GM21723 (cell line): ENCODE measurements around the gene ZC3H13.

Source experiments
- ATAC-seq: cut with Tn5 transposase; IDR thresholded peaks from one replicate; pipeline ENCODE4 v1.9.1; 2021; ENCODE audit warnings: mild to moderate bottlenecking, moderate library complexity; ENCODE audit not compliant: unreplicated experiment

The ZC3H13 gene

DNA sequence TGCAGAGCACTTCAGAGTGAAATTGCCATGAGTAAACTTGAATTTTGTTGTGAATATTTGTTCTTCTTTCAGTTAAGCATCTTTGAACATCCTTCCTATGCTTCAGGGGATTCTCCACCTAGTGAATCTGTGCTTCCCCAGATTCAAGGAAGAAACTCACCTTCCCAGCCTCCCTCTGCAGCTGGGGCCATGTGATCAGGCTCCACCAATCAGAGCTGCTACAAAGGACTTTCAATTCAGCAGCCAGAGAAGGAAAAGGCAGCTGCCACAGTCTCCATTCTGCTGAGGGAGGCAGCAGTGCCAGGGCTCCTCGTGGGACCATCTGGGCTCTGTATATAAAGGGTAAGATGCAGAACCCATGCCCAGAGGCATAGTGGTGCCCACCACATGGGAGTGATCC lies 111.3 kb downstream of the ZC3H13 start:
- no peak for ATAC-seq

DNA sequence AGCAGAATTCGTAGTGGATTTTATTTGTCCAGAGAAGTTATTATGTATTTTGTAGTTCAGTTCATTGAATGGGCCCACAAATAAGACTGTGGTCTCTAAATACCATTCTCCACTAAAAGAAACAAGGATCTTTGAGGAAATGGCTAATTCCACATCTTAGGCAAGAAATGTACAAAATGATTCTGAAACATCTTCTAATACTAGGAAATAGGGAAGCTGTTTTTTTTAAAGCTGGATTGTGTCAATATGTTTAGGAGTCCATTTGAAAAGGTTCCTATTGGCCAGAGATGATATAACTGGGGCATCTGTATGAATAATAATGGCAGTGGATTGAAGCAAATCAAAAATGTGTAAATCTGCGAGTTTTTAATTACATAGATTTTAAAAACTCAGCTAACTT lies 112.5 kb downstream of the ZC3H13 start:
- no peak for ATAC-seq

DNA sequence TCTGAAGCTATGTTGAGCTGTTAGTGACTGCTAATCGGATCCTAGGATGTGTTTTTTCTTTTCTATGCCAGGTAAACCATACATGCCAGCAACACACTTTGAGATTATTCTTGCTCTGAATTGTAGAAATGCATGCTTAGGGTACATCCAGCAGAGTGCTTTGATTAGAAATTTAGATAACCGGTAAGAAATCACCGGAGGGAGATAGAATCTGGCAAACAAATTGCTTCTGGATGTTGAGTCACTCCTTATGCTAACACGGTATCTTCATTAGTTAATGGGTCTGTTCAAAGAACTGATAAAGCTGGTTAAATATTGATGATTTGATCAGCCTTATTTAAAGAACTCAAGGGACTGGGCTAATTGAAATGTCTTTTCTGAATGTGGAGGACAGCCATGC lies 115.9 kb downstream of the ZC3H13 start:
- no peak for ATAC-seq

DNA sequence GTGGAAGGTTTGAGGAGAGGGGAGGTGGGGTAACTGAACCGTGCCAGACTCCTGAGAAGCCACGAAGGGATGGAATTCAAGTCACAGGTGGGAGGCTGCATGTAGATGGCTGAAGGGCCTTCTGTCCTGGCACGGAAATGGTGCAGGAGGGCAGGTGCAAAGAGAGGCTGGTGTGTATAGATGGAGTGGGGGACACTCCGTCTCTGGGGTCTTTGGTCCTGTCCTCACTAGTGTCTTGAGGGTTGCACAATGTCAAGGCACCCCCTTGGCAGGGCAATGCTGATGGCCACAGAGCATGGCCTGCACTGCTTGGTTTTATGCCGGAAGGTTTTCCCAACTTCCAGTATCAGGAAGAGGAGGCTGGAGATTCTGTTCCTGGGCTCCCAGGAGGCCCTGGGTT lies 118.3 kb downstream of the ZC3H13 start:
- no peak for ATAC-seq

DNA sequence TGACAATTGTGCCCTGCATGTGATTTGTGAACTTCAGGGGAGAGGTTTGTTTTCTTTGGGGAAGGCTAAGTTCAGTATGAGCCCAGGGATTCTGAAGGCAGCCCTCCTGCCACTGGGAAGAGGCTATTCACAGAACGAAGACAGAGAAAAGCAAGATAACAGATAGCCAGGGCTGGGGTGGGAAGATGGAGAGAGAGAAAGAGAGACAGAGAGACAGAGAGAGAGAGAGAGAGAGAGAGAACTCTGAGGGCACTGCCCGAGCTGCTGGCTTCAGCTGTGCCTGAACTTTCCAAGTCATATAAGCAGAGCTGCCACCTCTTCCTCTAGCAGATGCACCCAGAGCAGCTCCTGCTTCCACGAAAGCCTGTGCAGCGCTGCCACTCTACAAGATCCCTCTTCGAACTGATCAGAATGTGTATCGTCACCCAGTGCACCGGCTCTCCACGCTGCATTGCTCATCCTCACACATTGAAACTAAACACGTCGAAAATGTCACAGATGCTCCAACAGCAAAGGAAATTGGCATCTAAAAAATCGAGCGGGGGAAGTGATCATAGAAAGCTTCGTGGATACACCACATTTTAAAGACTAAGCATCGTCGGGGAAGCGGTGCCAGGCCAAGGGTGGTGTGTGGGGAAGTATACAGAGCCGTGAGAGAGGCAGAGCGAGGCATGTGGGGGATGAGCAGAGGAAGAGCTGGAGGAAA lies 119.2 kb downstream of the ZC3H13 start:
- ATAC-seq: no peak

DNA sequence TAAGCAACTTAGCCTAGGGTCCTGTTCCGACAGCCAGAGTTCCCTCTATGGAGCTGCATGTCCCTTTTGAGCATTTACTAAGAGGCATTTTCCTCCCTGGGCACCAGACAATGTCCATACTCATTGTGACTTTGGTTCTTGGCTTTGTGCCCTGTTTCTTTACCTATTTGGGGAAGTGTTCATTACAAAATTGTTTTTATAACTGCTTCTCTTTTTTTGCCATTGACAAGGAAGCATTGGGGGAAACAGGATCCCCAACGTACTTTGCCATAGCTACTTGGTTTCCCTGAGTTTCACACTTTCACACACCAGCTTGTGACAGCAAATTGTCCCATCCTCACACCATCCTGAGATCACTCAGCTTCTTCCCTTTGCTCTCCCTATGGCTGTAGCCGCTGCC lies 119.9 kb downstream of the ZC3H13 start:
- no peak for ATAC-seq

DNA sequence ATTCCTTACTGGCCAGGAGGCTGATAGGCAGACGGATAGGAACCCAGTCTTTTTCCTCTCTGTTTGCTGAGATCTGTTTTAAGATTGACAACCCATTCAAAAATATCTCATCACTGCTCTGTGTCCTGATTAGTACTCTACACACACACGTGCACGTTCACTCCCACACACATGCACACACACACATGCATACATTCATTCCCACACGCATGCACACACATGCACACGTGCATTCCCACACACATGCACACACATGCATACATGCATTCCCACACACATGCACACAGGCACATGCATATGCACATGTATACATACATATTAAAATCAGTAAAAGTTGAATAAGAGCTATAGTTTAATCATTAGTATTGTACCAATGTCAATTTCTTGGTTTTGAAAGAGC lies 120.4 kb downstream of the ZC3H13 start:
- no peak for ATAC-seq

DNA sequence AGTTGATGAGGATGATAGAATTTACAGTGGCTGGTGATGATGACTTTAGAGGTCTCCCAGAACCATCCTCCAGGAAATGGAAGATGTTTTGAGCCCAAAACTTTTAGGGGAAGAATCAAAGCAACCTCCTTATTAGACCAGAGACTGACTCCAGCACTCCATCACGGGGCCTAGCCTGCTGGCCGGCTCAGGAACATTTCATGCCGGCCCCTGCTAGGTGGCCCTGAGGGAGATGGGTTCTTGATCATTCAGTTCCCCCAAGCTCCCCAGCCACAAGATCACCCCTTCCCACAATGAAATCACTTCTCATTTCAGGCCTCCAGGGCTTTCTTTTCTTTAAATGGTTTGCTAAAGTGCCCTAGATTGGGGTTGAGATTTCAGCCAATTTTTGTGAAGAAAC lies 121.3 kb downstream of the ZC3H13 start:
- ATAC-seq: no peak

DNA sequence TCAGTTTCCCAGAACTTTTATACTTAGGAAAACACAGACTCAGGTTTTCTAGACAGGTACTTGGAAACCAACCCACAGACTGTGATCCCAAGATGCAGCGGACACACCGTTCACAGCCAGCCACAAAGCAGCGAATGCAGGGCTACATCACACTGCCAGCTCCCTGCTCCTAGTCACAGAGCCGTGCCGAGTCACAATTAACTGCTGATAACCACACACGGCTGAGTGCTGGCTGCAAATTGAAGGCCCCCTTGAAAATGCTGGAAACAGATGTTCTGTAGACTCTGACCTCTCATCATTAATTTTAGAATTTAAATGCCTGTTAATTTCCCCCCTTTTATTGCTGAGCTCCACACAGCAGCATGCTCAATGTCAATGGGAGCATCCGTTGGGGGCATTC lies 122.4 kb downstream of the ZC3H13 start:
- no peak for ATAC-seq

DNA sequence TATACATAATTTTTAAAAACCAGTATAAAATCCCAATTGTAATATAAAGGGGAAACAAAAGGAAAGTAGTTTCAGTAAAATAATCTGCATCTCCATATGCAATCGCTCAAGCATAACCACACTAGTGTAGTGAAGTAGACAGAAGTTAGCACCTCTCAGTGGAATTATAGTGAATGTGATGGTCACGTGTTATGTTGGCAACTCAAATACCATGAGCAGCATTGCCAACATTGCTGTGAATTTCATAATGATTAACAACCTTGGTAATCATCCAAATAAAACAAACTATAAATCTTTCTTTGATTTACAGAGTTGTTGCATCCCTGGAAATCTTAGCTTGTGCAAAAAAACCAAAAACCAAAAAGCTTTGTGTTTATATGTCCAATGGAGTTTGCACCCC lies 123.7 kb downstream of the ZC3H13 start:
- ATAC-seq: no peak

DNA sequence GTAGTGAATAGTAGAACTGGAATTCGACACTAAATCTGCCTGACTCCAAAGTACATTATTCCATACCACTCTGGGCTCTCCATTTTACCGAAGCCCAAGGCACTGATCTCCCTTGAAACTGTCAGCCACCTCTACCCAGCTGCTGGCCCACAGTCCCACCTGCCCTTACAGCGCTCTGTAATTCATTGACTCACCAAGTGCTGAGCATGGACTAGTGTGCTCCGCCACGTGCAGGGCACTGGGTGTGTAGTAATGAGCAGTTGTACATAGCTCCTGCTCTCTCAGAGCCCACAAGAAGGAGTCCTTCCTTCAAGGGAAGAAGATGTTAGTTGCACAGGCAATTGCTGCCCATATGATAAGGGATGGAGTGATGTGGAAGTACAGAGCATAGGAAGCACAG lies 124.4 kb downstream of the ZC3H13 start:
- ATAC-seq: no peak

DNA sequence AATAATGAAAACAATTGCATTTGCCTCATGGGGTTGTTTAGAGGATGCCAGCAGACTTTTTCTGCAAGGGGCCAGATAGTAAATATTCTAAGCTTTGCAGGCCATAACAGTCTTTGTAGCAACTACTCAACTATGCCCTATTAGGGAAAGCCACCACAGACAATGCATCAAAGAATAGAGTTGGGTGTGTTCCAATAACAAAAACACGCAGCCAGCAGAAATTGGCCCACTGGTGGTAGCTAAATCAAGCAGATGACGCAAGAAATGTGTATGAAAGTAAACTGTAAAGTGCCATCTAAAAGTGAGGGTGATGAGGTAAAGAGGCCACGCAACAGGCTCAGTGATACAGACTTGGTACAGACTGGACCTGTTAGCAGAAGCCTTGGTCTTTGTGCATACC lies 125.8 kb downstream of the ZC3H13 start:
- ATAC-seq: no peak

DNA sequence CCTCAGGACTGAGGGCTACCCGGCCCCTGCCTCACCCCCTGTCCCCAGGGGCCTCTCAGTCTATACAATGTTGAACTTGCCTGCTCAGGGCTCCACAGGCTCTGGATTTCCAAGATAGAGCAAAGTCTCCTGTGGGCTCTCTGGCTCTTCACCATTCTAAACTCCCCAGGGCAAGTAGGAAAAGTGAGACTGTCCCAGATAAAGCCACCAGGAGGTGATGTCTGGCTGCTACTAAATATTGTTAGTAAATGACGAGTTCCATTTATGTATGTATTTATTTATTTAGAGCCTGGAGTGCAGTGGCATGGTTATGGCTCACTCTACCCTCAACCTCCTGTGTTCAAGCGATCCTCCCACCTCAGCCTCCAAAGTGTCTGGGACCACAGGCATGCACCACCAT lies 127.4 kb downstream of the ZC3H13 start:
- no peak for ATAC-seq

DNA sequence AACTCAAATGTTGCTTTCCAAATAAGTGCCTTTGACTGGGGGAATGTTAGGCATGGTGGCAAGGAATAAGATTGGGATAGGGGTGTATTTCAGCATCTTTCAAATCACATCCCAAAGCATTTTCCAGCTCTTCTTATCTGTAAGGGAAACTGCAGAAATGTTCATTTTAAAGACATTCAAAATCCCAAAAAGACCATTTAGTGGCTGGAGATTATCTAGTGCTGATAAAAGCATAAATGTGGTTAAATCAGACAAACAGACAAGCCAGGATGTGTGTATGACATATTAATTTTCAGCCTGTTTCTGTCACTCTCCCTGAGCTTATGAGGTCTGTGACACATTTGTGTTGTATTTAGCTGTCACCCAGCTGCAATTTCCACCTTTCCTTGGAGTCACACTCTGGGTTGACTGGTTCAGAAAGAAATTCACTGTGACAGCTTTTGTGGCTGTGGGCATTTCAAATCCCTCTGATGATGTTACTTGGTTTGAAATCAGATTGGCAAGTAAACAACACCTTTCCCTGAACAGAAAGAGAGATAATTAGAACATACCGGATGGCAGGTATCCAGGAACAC lies 131.3 kb downstream of the ZC3H13 start:
- ATAC-seq: no peak

DNA sequence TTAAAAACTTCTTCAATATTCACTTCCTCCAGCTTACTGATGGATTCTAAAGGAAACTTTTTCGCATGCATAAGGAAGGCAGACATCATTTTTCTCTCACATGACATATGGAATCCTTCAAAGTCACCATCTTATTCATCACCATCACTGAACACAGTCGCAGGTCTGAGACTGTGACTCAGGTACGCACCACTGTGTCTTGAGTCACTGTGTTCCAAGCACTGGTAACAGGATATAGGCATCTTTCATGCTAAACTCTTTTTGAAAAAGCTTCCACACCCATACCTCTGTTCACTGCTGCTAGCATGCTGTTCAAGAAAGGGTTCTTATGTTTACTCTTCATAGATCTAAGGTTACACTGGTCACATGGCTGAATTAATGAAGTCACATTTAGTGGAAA lies 133.9 kb downstream of the ZC3H13 start:
- no peak for ATAC-seq

DNA sequence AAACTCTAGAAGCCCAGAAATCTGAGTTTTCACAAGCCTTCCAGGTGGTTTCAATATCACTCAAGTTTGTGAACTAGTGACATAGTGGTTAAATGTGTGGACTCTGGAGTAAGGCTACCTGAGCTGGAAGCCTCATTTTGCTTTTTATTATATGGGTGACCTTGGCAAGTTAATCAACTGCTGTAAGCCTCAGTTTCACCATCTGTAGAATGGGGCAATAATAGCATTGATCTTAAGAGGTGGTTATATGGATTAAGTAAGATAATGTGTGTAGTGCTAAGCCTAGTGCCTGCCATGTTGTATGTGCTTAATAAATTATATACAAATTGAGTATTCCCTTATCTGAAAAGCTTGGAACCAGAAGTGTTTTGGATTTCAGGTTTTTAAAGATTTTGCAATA lies 135.5 kb downstream of the ZC3H13 start:
- ATAC-seq: no peak

DNA sequence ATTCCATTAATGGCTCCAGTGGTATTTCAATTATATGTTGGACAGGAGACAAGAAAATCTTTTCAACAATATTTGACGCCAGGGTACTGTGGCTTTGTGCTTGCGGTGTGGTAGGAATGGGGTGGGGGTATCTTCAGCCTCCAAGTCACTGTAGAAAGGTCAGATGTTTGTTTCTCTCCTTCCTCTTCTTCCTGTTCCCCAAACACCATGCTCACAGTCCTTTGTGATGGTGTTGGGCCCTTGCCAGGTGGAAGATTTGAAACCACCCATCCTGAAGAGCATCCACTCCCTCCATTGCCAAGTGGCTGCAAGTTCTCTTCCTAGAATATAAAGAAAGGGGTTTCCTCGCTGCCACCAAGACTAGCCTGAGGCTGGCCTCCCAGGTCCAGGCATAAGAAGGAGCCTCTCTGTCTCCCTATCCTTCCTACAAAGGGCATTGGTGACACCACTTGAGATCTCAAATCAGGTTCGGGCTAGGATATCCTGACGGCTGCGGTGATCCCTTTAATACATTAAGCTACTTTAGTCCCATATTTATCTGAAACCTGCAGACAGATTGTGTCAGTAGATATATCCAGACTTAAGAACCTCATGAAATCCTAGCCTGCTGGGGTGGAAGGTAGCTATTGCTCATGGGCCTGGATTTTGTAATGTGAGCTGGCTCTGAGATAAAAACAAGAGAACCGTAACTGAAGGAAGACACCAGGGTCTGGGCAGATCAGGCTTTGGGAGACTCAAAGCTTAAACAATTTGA lies 136.7 kb downstream of the ZC3H13 start:
- ATAC-seq: no peak

DNA sequence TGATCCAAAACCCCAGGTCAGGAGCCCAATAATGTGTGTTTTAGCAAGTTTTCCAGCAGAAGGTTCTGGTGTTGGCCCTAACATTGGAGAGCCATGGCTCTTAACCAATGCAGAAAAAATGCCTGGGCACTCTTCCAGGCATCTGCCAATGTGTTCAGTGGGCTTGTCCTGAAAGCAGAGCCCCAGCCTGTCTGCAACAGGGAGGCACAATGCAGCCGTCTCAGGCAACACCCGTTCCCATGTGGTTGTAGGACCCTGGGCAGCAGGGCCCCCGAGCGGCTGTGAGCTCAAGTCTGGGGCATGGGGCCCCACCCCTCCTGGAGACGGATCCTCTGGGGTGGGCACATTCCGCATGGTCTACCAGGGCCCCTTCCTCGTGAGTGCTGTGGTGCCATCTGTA lies 142.9 kb downstream of the ZC3H13 start:
- no peak for ATAC-seq

DNA sequence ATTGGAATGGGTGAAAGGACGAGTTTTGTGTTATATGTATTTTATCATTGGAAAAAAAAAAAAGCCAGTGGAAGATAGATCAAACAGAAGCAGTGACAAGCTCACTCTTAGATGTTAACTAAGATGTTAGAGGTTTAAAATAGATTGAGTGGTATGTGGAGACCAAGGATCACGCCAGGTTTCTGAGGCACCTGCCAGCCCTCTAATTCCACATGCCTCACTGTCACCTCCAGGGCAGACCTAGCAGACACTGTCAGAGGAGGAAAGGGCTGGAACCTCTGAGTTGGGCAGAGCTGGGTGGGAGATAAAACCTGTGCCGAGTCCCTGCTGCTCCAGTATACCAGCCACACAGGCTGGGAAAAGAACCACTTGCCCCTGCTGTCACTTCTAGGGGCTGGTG lies 143.5 kb downstream of the ZC3H13 start:
- ATAC-seq: no peak

DNA sequence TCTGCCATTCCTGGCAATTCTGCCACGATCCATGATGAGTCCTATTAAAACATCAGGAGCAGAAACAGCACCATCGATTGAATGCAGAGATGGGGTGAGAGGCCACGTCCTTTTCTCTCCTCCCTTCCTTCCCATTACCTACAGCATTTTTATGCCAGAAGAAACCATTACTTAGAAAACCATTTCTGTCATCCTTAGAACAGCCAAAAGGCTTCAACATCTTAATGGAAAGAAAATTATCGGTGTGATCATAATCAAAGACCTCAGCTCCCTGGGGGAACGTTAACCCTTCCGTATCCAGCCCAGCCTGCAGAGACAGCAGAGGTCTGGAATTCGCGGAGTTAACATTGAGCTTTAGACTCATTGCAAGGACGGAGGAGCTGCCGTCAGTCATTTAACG lies 145.0 kb downstream of the ZC3H13 start:
- ATAC-seq: no peak
